SK-MEL-5 (cell line): ENCODE results near the gene SPAG8. TPM values are rescaled to one million over a fixed set of nuclear protein-coding genes. Genes with fewer than 3 reads are reported as not detected.

Experiments used
- DNase-seq: peaks from one replicate; pipeline ENCODE4 v3.0.0-alpha.2; 2016; ENCODE audit warnings: low read depth, low spot score
- in situ Hi-C: cut with HindIII; loops from 2 replicates; pipeline ENCODE4 v1.10.0; 2016; ENCODE audit warnings: low sequenced_read_pairs, high pct_unique_total_duplicates, low pct_unique_long_range_greater_than_20kb
- total RNA-seq: library from RNA; depleted of rRNA; stranded (reverse); fragments of >200 nt; shearing (Covaris generic); gene quantifications from 2 replicates; pipeline ENCODE4 v1.2.3, GENCODE V29; 2014

Gene SPAG8
- total RNA-seq, 1 experiment from 2014 or later: 0.05 TPM

GRCh38 chr9:35842020-35842745, 30.1 kb upstream of the SPAG8 start:
- no peak for DNase-seq
- in situ Hi-C loops: no loop called here

GRCh38 chr9:35841645-35841900, 29.5 kb upstream of the SPAG8 start:
- in situ Hi-C loops: no loop called here
- DNase-seq: no peak

- in situ Hi-C loops: no loop called here
- DNase-seq: no peak
Observed at GRCh38 chr9:35840881-35841644, 29.0 kb upstream of the SPAG8 start.

DNA sequence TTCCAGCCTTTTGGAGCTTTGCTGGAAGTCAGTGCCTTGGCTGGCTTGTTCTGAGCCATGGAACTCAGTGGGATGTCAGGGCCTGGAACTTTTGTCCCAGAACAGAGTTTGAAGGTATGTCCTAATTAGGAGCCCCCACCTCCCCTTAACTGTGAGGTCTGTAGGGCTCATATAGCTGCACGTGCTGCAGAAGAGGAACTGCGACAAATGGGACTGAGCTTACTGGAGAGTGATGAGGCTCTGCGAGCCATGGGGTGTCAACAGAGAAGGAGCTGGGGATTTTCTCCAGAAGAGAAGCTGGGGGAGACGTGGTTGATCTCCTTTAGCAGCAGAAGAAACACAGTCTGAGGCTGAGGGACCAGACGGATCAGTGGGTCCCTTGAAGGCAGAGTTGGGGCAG, 27.9 kb upstream of the SPAG8 start:
- in situ Hi-C loops: no loop called here
- no peak for DNase-seq

- in situ Hi-C loops: no loop called here
- DNase-seq: no peak
Observed at GRCh38 chr9:35836595-35836994, 24.5 kb upstream of the SPAG8 start.

DNA sequence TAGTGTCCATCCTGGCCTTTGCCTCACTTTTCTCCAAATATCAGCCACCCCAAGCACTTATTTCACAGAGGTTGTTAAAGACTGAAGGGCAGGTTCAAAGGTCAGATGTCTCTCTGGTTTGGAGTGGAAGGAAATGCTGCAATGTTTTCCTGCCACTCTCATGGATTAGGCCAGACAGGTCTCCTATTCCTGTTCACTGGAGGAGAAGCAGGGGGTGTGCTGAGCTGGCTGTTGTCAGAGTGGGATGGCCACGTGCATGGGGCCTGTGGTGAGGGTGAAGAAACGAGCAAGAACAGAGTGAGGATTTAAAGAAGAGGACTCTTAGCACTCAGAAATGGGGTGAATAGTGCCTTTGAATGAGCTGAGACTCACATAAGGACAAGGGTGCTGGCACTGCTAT, 23.7 kb upstream of the SPAG8 start:
- DNase-seq: no peak
- in situ Hi-C loops: no loop called here

- DNase-seq: peak; percentile 29
- in situ Hi-C loops: no loop called here
Observed at GRCh38 chr9:35835216-35835632, 23.2 kb upstream of the SPAG8 start.

- in situ Hi-C loops: no loop called here
- no peak for DNase-seq
Observed at GRCh38 chr9:35834260-35835215, 22.5 kb upstream of the SPAG8 start.

DNA sequence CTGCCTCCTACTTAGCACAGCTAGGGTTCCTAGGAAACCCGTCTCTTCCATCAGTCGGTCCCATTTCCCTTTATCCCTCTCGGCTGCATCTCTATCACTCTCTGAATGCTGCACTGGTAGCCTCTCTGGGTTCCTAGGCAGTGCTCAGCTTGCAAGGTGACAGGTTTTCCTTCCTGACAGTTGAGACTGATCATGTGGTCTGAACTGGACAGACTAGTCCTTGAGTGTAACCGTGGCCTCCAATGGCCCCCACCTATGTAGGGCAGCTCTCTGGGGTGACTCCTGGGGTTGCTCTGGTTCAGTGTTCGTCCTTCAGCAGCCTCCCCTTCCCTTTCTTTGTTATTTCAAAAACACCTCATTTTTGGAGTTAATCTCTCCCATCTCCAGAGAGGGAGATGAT, 20.8 kb upstream of the SPAG8 start:
- in situ Hi-C loops: no loop called here
- DNase-seq: no peak

DNA sequence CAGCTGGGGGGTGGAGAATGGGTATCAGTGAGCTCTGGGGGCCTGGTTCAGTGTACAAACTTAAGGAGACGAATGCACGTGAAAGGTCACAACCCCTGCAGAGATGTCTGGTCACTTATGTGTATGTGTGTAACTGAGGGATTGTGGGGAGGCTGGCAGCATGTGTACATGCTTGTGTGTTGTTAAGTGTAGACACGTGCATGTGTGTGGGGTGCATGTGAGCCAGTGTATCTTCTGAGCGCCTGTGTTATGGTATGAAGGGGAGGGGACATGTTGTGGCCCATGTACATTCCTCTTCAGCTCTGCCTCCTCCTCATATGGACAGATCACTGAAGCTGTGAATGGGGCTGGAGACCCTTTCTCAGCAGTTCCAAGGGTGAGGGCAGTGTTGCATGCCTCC, 19.0 kb upstream of the SPAG8 start:
- DNase-seq: no peak
- in situ Hi-C loops: no loop called here

GRCh38 chr9:35829764-35830096, 17.7 kb upstream of the SPAG8 start:
- DNase-seq: no peak
- in situ Hi-C loops: no loop called here

- peak; percentile 88 for DNase-seq
- in situ Hi-C loops: no loop called here
Observed at GRCh38 chr9:35829084-35829763, 17.2 kb upstream of the SPAG8 start, which contains the start of gene TMEM8B. TSS of gene TMEM8B (plus strand) at chr9:35829228. CDS start at chr9:35829448, 220 bp downstream.

GRCh38 chr9:35828716-35829083, 16.6 kb upstream of the SPAG8 start, which contains the start of gene FAM221B:
TSS of gene FAM221B (minus strand) at chr9:35828732. CDS start at chr9:35826161, 2,571 bp downstream.
- DNase-seq: no peak
- in situ Hi-C loops: no loop called here

- in situ Hi-C loops: no loop called here
- no peak for DNase-seq
Observed at GRCh38 chr9:35827486-35827885, 15.4 kb upstream of the SPAG8 start.

- peak; percentile 70 for DNase-seq
- in situ Hi-C loops: no loop called here
Observed at GRCh38 chr9:35826071-35826701, 14.1 kb upstream of the SPAG8 start.

- in situ Hi-C loops: no loop called here
- DNase-seq: no peak
Observed at GRCh38 chr9:35822926-35823325, 10.9 kb upstream of the SPAG8 start.

DNA sequence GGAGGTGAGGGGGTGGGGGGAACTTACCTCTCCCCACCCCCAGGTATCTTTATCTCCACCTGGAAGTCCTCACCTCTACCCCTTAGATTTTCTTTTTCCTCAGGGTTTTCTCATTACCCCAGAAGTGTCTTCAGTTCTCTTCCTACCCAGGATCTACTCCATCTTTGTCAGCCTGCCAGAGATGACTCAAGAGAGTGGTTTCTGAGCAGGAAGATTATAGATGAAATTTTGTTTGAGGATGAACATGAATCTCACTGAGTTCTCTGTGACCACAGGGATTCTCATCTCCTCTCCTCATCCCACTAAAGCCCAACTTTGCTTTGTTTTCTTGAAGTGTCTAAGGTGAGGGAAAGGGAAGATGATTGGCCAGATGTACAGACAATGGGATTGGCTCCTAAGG, 8.0 kb upstream of the SPAG8 start:
- in situ Hi-C loops: no loop called here
- no peak for DNase-seq
